PC-3 (cell line): Measurements from ENCODE around the gene CMPK1. TPM values are rescaled to one million over a fixed set of nuclear protein-coding genes. Genes with fewer than 3 reads are reported as not detected.

Experiments
- ATAC-seq: fragments of 200-7000 bp; cut with Tn5 transposase; 2 replicates; pipeline ENCODE4 v1.9.1; 2020; ENCODE audit warnings: mild to moderate bottlenecking, moderate library complexity
- BruUV-seq: library from RNA; stranded (reverse); fragments of 400-500 nt; replicated peaks from 2 replicates; lab custom pipeline; 2021; lab: Mats Ljungman, UMichigan
- CTCF ChIA-PET: fragments of 300-600 bp; sonication (Branson Sonifier 250); formaldehyde crosslinking; loops from one replicate; lab custom pipeline; 2022; ENCODE audit warnings: antibody characterized with exemption; lab: Charles Lee
- POLR2A ChIA-PET: fragments of 300-600 bp; sonication (Branson Sonifier 250); formaldehyde crosslinking; loops from one replicate; lab custom pipeline; 2022; ENCODE audit warnings: antibody characterized with exemption; ENCODE audit not compliant: unreplicated experiment; lab: Charles Lee
- DNase-seq: peaks from one replicate; pipeline ENCODE4 v3.0.0-alpha.2; 2015
- H2AFZ ChIP-seq: fragments of 300-600 bp; sonication (generic); 2 replicates; pipeline ENCODE4 v1.6.0; 2016; ENCODE audit warnings: antibody characterized with exemption, low read length
- H3F3A ChIP-seq: fragments of 300-600 bp; sonication (generic); one replicate; pipeline ENCODE4 v1.6.0; 2017; ENCODE audit warnings: antibody characterized with exemption, low read length, control low read depth, mild to moderate bottlenecking; ENCODE audit not compliant: unreplicated experiment
- H3K27ac ChIP-seq: fragments of 300-600 bp; sonication (generic); 2 replicates; pipeline ENCODE4 v1.5.1; 2016; ENCODE audit warnings: mild to moderate bottlenecking, low read length
- H3K27me3 ChIP-seq: fragments of 300-600 bp; sonication (generic); 2 replicates; pipeline ENCODE4 v1.6.1; 2016; ENCODE audit warnings: low read length, mixed read lengths
- H3K36me3 ChIP-seq: fragments of 300-600 bp; sonication (generic); 2 replicates; pipeline ENCODE4 v1.6.1; 2016; ENCODE audit warnings: low read depth, mixed run types, low read length, mixed read lengths
- H3K4me1 ChIP-seq: fragments of 300-600 bp; sonication (generic); 2 replicates; pipeline ENCODE4 v1.5.1; 2016; ENCODE audit warnings: low read length; ENCODE audit not compliant: insufficient read depth
- H3K4me2 ChIP-seq: fragments of 300-600 bp; sonication (generic); 2 replicates; pipeline ENCODE4 v1.6.0; 2016; ENCODE audit warnings: low read length
- H3K4me3 ChIP-seq: fragments of 300-600 bp; sonication (generic); 2 replicates; pipeline ENCODE4 v1.5.1; 2016; ENCODE audit warnings: mild to moderate bottlenecking, low read length, mixed read lengths
- H3K79me2 ChIP-seq: fragments of 300-600 bp; sonication (generic); 2 replicates; pipeline ENCODE4 v1.6.1; 2017; ENCODE audit warnings: low read length, mixed read lengths
- H3K9ac ChIP-seq: fragments of 300-600 bp; sonication (generic); 2 replicates; pipeline ENCODE4 v1.6.0; 2016; ENCODE audit warnings: mild to moderate bottlenecking, low read length
- H3K9me2 ChIP-seq: fragments of 300-600 bp; sonication (generic); replicated peaks from 2 replicates; pipeline ENCODE4 v1.6.1; 2016; ENCODE audit warnings: mixed run types, low read length, mixed read lengths
- H3K9me3 ChIP-seq: fragments of 300-600 bp; sonication (generic); 2 replicates; pipeline ENCODE4 v1.6.1; 2016; ENCODE audit warnings: low read length, mixed read lengths
- H4K20me1 ChIP-seq: fragments of 300-600 bp; sonication (generic); 2 replicates; pipeline ENCODE4 v1.6.1; 2016; ENCODE audit warnings: low read length, mixed read lengths
- EZH2 ChIP-seq: fragments of 300-600 bp; sonication (generic); IDR thresholded peaks from one replicate; pipeline ENCODE4 v1.6.1; 2017; ENCODE audit warnings: antibody characterized with exemption, mild to moderate bottlenecking, low read length; ENCODE audit not compliant: unreplicated experiment
- EZH2phosphoT487 ChIP-seq: fragments of 300-600 bp; sonication (generic); IDR thresholded peaks from 2 replicates; pipeline ENCODE4 v1.6.1; 2018; ENCODE audit warnings: mild to moderate bottlenecking, antibody characterized with exemption, low read length, borderline replicate concordance
- intact Hi-C: fragments of 100-400 bp; cut with micrococcal nuclease; formaldehyde crosslinking; loops from 2 replicates; pipeline ENCODE4 v1.9.0; 2023
- total RNA-seq: library from RNA; depleted of rRNA; stranded (reverse); fragments of >200 nt; gene quantifications from 2 replicates; pipeline ENCODE4 v1.2.3, GENCODE V29; 2014
- TF ChIP-seq, protein P1 (sequence below): fragments of 300-600 bp; sonication (generic); conservative IDR thresholded peaks from 2 replicates; pipeline ENCODE4 v1.5.1; 2017; ENCODE audit warnings: antibody characterized with exemption, low read depth, mild to moderate bottlenecking, low read length

CMPK1 gene
- total RNA-seq, 1 experiment from 2014 or later = 86.2 TPM

- BruUV-seq = no TSS peak
- Histone ChIP-seq H3K9me2 (no peaks in the 10 kb centered on the region), H3K79me2 (peaks cover 10% of the 10 kb centered on the region), H2AFZ (no peak overlapping the region), H3K9me3 (no peaks in the 10 kb centered on the region), H3K36me3 (peaks cover 35% of the 10 kb centered on the region; the same call in 1 of the 2 replicates), H3K27ac (no peak overlapping the region), H3K27me3 (no peaks in the 10 kb centered on the region), H4K20me1 (no peaks in the 10 kb centered on the region), H3K9ac (no peak overlapping the region), H3F3A (no peaks in the 10 kb centered on the region), H3K4me3 (no peak overlapping the region), H3K4me2 (no peak overlapping the region), H3K4me1 (no peaks in the 10 kb centered on the region)
- intact Hi-C loops = no loop called here
- ATAC-seq (no peak), DNase-seq (no peak)
- POLR2A ChIA-PET = no interaction called here
- TF ChIP-seq, protein P1, sequence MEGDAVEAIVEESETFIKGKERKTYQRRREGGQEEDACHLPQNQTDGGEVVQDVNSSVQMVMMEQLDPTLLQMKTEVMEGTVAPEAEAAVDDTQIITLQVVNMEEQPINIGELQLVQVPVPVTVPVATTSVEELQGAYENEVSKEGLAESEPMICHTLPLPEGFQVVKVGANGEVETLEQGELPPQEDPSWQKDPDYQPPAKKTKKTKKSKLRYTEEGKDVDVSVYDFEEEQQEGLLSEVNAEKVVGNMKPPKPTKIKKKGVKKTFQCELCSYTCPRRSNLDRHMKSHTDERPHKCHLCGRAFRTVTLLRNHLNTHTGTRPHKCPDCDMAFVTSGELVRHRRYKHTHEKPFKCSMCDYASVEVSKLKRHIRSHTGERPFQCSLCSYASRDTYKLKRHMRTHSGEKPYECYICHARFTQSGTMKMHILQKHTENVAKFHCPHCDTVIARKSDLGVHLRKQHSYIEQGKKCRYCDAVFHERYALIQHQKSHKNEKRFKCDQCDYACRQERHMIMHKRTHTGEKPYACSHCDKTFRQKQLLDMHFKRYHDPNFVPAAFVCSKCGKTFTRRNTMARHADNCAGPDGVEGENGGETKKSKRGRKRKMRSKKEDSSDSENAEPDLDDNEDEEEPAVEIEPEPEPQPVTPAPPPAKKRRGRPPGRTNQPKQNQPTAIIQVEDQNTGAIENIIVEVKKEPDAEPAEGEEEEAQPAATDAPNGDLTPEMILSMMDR = no peak
- TF ChIP-seq EZH2 (no peak), EZH2phosphoT487 (no peak)
- CTCF ChIA-PET = no interaction called here
Measured at GRCh38 chr1:47371016-47371517, 37.5 kb downstream of the CMPK1 start.

GRCh38 chr1:47374501-47374900, 40.9 kb downstream of the CMPK1 start:
- DNase-seq (no peak), ATAC-seq (no peak)
- BruUV-seq = no TSS peak
- TF ChIP-seq, protein P1 = no peak
- TF ChIP-seq EZH2 (no peak), EZH2phosphoT487 (no peak)
- Histone ChIP-seq H3K36me3 (peaks cover 37% of the 10 kb centered on the region; the same call in 1 of the 2 replicates), H2AFZ (no peak overlapping the region), H3F3A (no peaks in the 10 kb centered on the region), H3K9me3 (no peaks in the 10 kb centered on the region), H3K9me2 (no peaks in the 10 kb centered on the region), H3K79me2 (no peaks in the 10 kb centered on the region), H3K27ac (no peak overlapping the region), H3K4me1 (no peaks in the 10 kb centered on the region), H3K9ac (no peak overlapping the region), H3K27me3 (no peaks in the 10 kb centered on the region), H4K20me1 (no peaks in the 10 kb centered on the region), H3K4me3 (no peak overlapping the region), H3K4me2 (no peak overlapping the region)
- ChIA-PET CTCF (no interaction called here), POLR2A (no interaction called here)
- intact Hi-C loops = no loop called here

DNA sequence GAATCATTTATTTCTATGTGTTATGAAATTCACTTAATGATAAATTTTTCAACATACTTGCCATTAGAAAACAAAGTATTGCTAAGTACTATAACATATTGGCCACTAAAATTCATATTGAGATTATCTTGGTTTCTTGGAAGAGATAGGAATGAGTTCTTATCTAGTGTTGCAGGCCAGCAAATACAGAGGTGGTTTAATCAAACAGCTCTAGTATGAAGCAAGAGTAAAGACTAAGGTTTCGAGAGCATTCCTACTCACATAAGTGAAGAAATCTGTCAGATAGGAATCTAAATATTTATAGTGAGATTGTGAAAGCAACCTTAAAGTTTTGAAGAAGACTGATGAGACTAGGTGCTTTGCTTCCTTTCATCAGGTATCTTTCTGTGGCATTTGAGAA, 44.6 kb downstream of the CMPK1 start:
- CTCF ChIA-PET = no interaction called here
- H3K4me2 ChIP-seq = no peak overlapping the region
- intact Hi-C loops = no loop called here

More for the DNA sequence above, 44.6 kb downstream of the CMPK1 start:
- no peak overlapping the region for H3K9ac ChIP-seq
- no peaks in the 10 kb centered on the region for H3K27me3 ChIP-seq
- H3K4me3 ChIP-seq = no peak overlapping the region
- no TSS peak for BruUV-seq
- no peaks in the 10 kb centered on the region for H3F3A ChIP-seq
- H3K9me2 ChIP-seq = no peaks in the 10 kb centered on the region
- no peaks in the 10 kb centered on the region for H3K79me2 ChIP-seq
- POLR2A ChIA-PET = no interaction called here
- DNase-seq = no peak
- H3K9me3 ChIP-seq = no peaks in the 10 kb centered on the region
- H4K20me1 ChIP-seq = no peaks in the 10 kb centered on the region
- no peak for TF ChIP-seq EZH2
- TF ChIP-seq EZH2phosphoT487 = no peak
- TF ChIP-seq, protein P1 = no peak
- peaks cover 35% of the 10 kb centered on the region for H3K36me3 ChIP-seq
- ATAC-seq = no peak
- H3K27ac ChIP-seq = no peak overlapping the region
- no peak overlapping the region for H2AFZ ChIP-seq
- no peaks in the 10 kb centered on the region for H3K4me1 ChIP-seq
